ENCODE data around the gene NOTCH4.
A peak's percentile ranks its signal among the peaks of the same experiment; 100 is the strongest.
"Not testable (repeated sequence)": the region's sequence is repeated elsewhere in the genome, so short reads cannot be mapped to it uniquely, and the experiment has no call there.

The NOTCH4 gene

GRCh38 chr6:32192608-32193039 is 31.2 kb downstream of the NOTCH4 start, which contains the start of gene GPSM3:
TSS of gene GPSM3 (minus strand) at chr6:32192643. CDS start at chr6:32192513, 130 bp downstream.
- DNase-seq = peak; percentile 60 to 85 (median 72)

- DNase-seq = peak in 1 of 4 experiments; percentile 40
These were observed 31.9 kb downstream of the NOTCH4 start for GRCh38 chr6:32191696-32192607.

- no peak for DNase-seq
These were observed 32.8 kb downstream of the NOTCH4 start for GRCh38 chr6:32190911-32191677.

- peak; percentile 78 to 94 (median 90) for DNase-seq
These were observed 33.6 kb downstream of the NOTCH4 start, which contains the start of gene PBX2 for GRCh38 chr6:32190054-32190851. TSS of gene PBX2 (minus strand) at chr6:32190202. CDS start at chr6:32189915, 287 bp downstream.

GRCh38 chr6:32189742-32190053 is 34.2 kb downstream of the NOTCH4 start:
- no peak for DNase-seq

GRCh38 chr6:32189069-32189741 is 34.7 kb downstream of the NOTCH4 start:
- no peak for DNase-seq

- DNase-seq = no peak
These were observed 35.3 kb downstream of the NOTCH4 start for GRCh38 chr6:32188381-32189068.

- not testable (repeated sequence) for DNase-seq
These were observed 36.0 kb downstream of the NOTCH4 start for GRCh38 chr6:32187725-32188380.

GRCh38 chr6:32187009-32187709 is 36.7 kb downstream of the NOTCH4 start:
- DNase-seq = peak in 3 of 4 experiments; percentile 24 to 42 (median 32)

- not testable (repeated sequence) for DNase-seq
These were observed 37.6 kb downstream of the NOTCH4 start for GRCh38 chr6:32186151-32186840.

GRCh38 chr6:32185681-32186131 is 38.2 kb downstream of the NOTCH4 start:
- DNase-seq = peak; percentile 39 to 62 (median 49)

GRCh38 chr6:32184084-32184640 is 39.7 kb downstream of the NOTCH4 start, which contains the start of gene AGER:
TSS of gene AGER (minus strand) at chr6:32184253. CDS start at chr6:32184222, 31 bp downstream.
- no peak for DNase-seq

GRCh38 chr6:32183483-32184083 is 40.3 kb downstream of the NOTCH4 start:
- no peak for DNase-seq

GRCh38 chr6:32183030-32183429 is 40.8 kb downstream of the NOTCH4 start:
- DNase-seq = no peak

- DNase-seq = no peak
These were observed 41.3 kb downstream of the NOTCH4 start for GRCh38 chr6:32182555-32182981.

- DNase-seq = no peak
These were observed 41.8 kb downstream of the NOTCH4 start for GRCh38 chr6:32181915-32182529.

GRCh38 chr6:32181148-32181702 is 42.6 kb downstream of the NOTCH4 start:
- DNase-seq = no peak
